WTC11 (cell line): ENCODE results near the gene WWOX. TPM values are rescaled to one million over a fixed set of nuclear protein-coding genes. Genes with fewer than 3 reads are reported as not detected.

Source experiments
- ATAC-seq: fragments of 200-7000 bp; cut with Tn5 transposase; 2 replicates; pipeline ENCODE4 v1.10.0; 2021; ENCODE audit warnings: mild to moderate bottlenecking, moderate library complexity
- CTCF ChIA-PET: fragments of 300-600 bp; sonication (Branson Sonifier 250); formaldehyde crosslinking; loops from one replicate; lab custom pipeline; 2021; ENCODE audit warnings: antibody characterized with exemption; lab: Charles Lee
- POLR2A ChIA-PET: fragments of 350-600 bp; sonication (Branson Sonifier 250); formaldehyde crosslinking; loops from one replicate; lab custom pipeline; 2021; ENCODE audit warnings: antibody characterized with exemption; lab: Charles Lee
- DNase-seq: peaks from one replicate; pipeline ENCODE4 v3.0.0; 2021; ENCODE audit warnings: low spot score
- H3K27ac Mint-ChIP-seq: 2 replicates; pipeline ENCODE4 v1.8.0; 2021; ENCODE audit warnings: mixed read lengths
- H3K27me3 Mint-ChIP-seq: 2 replicates; pipeline ENCODE4 v1.8.0; 2021; ENCODE audit warnings: low read depth, mild to moderate bottlenecking, moderate library complexity, mixed read lengths
- H3K36me3 Mint-ChIP-seq: 2 replicates; pipeline ENCODE4 v1.8.0; 2021; ENCODE audit warnings: mixed read lengths
- H3K4me1 Mint-ChIP-seq: 2 replicates; pipeline ENCODE4 v1.8.0; 2022; ENCODE audit warnings: mixed read lengths
- H3K4me3 Mint-ChIP-seq: 2 replicates; pipeline ENCODE4 v1.8.0; 2021; ENCODE audit warnings: mild to moderate bottlenecking, moderate library complexity, mixed read lengths
- H3K9me3 Mint-ChIP-seq: 2 replicates; pipeline ENCODE4 v1.8.0; 2021; ENCODE audit warnings: mixed read lengths
- AR ChIP-seq: fragments of 250-450 bp; sonication (Bioruptor Pico); IDR thresholded peaks from 2 replicates; pipeline ENCODE4 v1.9.0; 2021; ENCODE audit warnings: mild to moderate bottlenecking
- CBFB ChIP-seq: sonication (generic); formaldehyde crosslinking; IDR thresholded peaks from 2 replicates; pipeline ENCODE4 v1.8.1; 2022; ENCODE audit warnings: mild to moderate bottlenecking, low read depth, missing genetic modification reagents
- CDX4 ChIP-seq: fragments of 250-450 bp; sonication (Bioruptor Pico); IDR thresholded peaks from 2 replicates; pipeline ENCODE4 v1.9.0; 2021; ENCODE audit warnings: moderate library complexity, mild to moderate bottlenecking, inconsistent platforms, borderline replicate concordance
- ESRRA ChIP-seq: sonication (generic); formaldehyde crosslinking; IDR thresholded peaks from 2 replicates; pipeline ENCODE4 v1.8.1; 2022; ENCODE audit warnings: mild to moderate bottlenecking, missing genetic modification reagents, borderline replicate concordance
- GTF2I ChIP-seq: fragments of 250-450 bp; sonication (Bioruptor Pico); conservative IDR thresholded peaks from 2 replicates; pipeline ENCODE4 v1.4.0; 2021; ENCODE audit warnings: mild to moderate bottlenecking
- IRF1 ChIP-seq: sonication (generic); formaldehyde crosslinking; IDR thresholded peaks from 2 replicates; pipeline ENCODE4 v1.8.0; 2023; ENCODE audit warnings: missing genetic modification reagents
- NFE2L1 ChIP-seq: sonication (generic); formaldehyde crosslinking; IDR thresholded peaks from 2 replicates; pipeline ENCODE4 v1.8.1; 2023; ENCODE audit warnings: missing genetic modification reagents
- PRDM15 ChIP-seq: sonication (generic); formaldehyde crosslinking; IDR thresholded peaks from 2 replicates; pipeline ENCODE4 v1.8.0; 2022; ENCODE audit warnings: missing genetic modification reagents
- TP53 ChIP-seq: sonication (generic); formaldehyde crosslinking; IDR thresholded peaks from 2 replicates; pipeline ENCODE4 v1.8.1; 2023; ENCODE audit warnings: mild to moderate bottlenecking, missing genetic modification reagents
- USF2 ChIP-seq: sonication (generic); formaldehyde crosslinking; IDR thresholded peaks from 2 replicates; pipeline ENCODE4 v1.8.1; 2023; ENCODE audit warnings: mild to moderate bottlenecking, missing genetic modification reagents, moderate library complexity
- ZNF219 ChIP-seq: sonication (generic); formaldehyde crosslinking; IDR thresholded peaks from 2 replicates; pipeline ENCODE4 v1.8.0; 2023; ENCODE audit warnings: missing genetic modification reagents, mild to moderate bottlenecking, borderline replicate concordance
- ZNF416 ChIP-seq: fragments of 250-450 bp; sonication (Bioruptor Pico); IDR thresholded peaks from 2 replicates; pipeline ENCODE4 v1.9.0; 2021; ENCODE audit warnings: mild to moderate bottlenecking, inconsistent platforms
- total RNA-seq: library from RNA; stranded (reverse); gene quantifications from 3 replicates; pipeline ENCODE4 v1.2.3, GENCODE V29; 2021
- TF ChIP-seq, protein P1 (sequence below): fragments of 250-450 bp; sonication (Bioruptor Pico); IDR thresholded peaks from 2 replicates; pipeline ENCODE4 v2.1.2; 2022; ENCODE audit warnings: mild to moderate bottlenecking, moderate library complexity

WWOX gene
- total RNA-seq, 1 experiment from 2014 or later: 15.7 TPM

GRCh38 chr16:78431701-78432100 lies 332.2 kb downstream of the WWOX start (continued):
- TF ChIP-seq CDX4 (CRISPR knock-in tag) (no peak), PRDM15 (no peak), GTF2I (no peak), ESRRA (CRISPR knock-in tag) (no peak), NFE2L1 (CRISPR knock-in tag) (no peak), USF2 (no peak), TP53 (CRISPR knock-in tag) (no peak), CBFB (CRISPR knock-in tag) (no peak)

- POLR2A ChIA-PET: no interaction called here
- no peaks in the 10 kb centered on the region for H3K9me3 Mint-ChIP-seq
- CTCF ChIA-PET: no interaction called here
- H3K4me1 Mint-ChIP-seq: no peaks in the 10 kb centered on the region
- TF ChIP-seq GTF2I: no peak
- no peaks in the 10 kb centered on the region for H3K36me3 Mint-ChIP-seq
- H3K4me3 Mint-ChIP-seq: no peak overlapping the region
- H3K27me3 Mint-ChIP-seq: no peaks in the 10 kb centered on the region
- ATAC-seq (no peak), DNase-seq (no peak)
- H3K27ac Mint-ChIP-seq: no peak overlapping the region
These were observed 333.0 kb downstream of the WWOX start for GRCh38 chr16:78432451-78432850.

DNA sequence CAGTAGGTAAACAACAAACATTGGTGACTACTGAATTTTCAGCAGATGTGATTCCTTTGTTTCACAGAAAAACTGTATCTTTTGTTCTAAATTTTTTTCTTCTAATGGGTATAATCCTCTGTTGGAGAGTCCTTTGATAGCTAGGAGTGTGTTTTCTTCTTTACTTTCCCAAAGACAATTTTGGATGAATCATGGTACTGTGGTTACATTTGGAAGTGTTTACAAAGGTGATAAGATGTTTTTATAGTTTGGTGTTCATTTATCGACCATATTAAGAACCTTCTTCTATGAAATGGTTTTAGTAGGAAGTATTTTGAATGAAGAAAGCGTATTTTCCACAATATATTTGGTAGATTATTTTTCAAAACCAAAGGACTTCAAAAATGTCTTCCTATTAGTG lies 333.7 kb downstream of the WWOX start:
- DNase-seq: no peak
- Mint-ChIP-seq H3K4me3 (no peak overlapping the region), H3K9me3 (no peaks in the 10 kb centered on the region), H3K4me1 (no peaks in the 10 kb centered on the region), H3K36me3 (no peaks in the 10 kb centered on the region)
- CTCF ChIA-PET: no interaction called here
- TF ChIP-seq AR: no peak
- no peak for TF ChIP-seq IRF1 (CRISPR knock-in tag)
- TF ChIP-seq, protein P1, sequence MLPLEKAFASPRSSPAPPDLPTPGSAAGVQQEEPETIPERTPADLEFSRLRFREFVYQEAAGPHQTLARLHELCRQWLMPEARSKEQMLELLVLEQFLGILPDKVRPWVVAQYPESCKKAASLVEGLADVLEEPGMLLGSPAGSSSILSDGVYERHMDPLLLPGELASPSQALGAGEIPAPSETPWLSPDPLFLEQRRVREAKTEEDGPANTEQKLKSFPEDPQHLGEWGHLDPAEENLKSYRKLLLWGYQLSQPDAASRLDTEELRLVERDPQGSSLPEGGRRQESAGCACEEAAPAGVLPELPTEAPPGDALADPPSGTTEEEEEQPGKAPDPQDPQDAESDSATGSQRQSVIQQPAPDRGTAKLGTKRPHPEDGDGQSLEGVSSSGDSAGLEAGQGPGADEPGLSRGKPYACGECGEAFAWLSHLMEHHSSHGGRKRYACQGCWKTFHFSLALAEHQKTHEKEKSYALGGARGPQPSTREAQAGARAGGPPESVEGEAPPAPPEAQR (CRISPR knock-in tag): no peak
- TF ChIP-seq ZNF416: no peak
- no peak for TF ChIP-seq USF2
- no peak for TF ChIP-seq ZNF219 (CRISPR knock-in tag)
- TF ChIP-seq, all 79 proteins: peak for 0
- no peak for ATAC-seq
- H3K27me3 Mint-ChIP-seq: no peaks in the 10 kb centered on the region
- H3K27ac Mint-ChIP-seq: no peak overlapping the region
- POLR2A ChIA-PET: no interaction called here
